Measurements from ENCODE around the gene ATXN2L.

Gene ATXN2L

DNA sequence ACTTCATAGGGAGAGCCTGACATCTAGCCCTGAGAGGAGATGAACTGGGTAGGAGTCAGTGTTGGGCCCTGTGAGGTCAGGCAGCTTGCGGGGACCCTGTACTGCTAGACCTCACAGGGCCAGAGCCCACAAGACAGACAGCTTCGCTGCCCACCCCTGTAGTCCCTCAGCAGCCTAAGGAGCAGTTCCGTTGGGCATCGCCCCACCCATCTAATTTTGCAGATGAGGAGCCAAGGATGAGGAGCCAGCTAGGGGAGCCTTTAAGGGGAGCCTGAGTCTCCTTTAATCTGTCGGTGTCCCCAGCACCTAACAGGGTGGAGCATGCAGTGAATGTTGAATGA is 24.1 kb downstream of the ATXN2L start:
- no CpG with 5 or more reads among the region's 5 CpGs for WGBS, 2 donors (ENCODE audit: extremely low coverage in 2 of 2, insufficient read length in 2 of 2, insufficient replicate concordance in 1 of 2)
- Histone ChIP-seq H3K18ac (ENCODE audit: low read length) (no peak overlapping the region), H2BK15ac (ENCODE audit: low read length) (no peak overlapping the region), H3K4ac (ENCODE audit: low read length) (no peak overlapping the region), H3K27ac (replicated peaks; ENCODE audit: low read length) (no peak overlapping the region), H3K27me3 (ENCODE audit: control insufficient read depth in 3 of 3, insufficient read depth in 3 of 3, low read depth in 1 of 3, low read length in 3 of 3) (no peaks in the 10 kb centered on the region), H2BK120ac (ENCODE audit: low read depth, low read length) (no peak overlapping the region), H3K23ac (ENCODE audit: low read depth, low read length, poor library complexity) (no peak overlapping the region), H3K4me1 (ENCODE audit: control insufficient read depth in 2 of 2, insufficient read depth in 1 of 2, low read depth in 1 of 2, low read length in 2 of 2) (peaks cover 10 to 13% of the 10 kb centered on the region in 2 donors), H2BK5ac (ENCODE audit: low read length) (no peak overlapping the region), H3K9ac (ENCODE audit: low read depth, low read length, poor library complexity) (peak overlapping the region; percentile 71), H3K14ac (ENCODE audit: low read length) (no peak overlapping the region), H2AFZ (ENCODE audit: low read length) (peak overlapping the region; percentile 88), H3K4me2 (ENCODE audit: insufficient read depth, low read length, poor library complexity, severe bottlenecking) (peak overlapping the region; percentile 76), H3K9me3 (replicated peaks in 1 of 2; ENCODE audit: control insufficient read depth in 2 of 2, insufficient read depth in 1 of 2, low read depth in 1 of 2, low read length in 2 of 2) (no peaks in the 10 kb centered on the region), H3K4me3 (ENCODE audit: low read length in 2 of 2) (peak overlapping the region; percentile 85 to 100), H3K36me3 (replicated peaks in 1 of 2; ENCODE audit: control insufficient read depth in 2 of 2, insufficient read depth in 2 of 2, low read length in 2 of 2) (peaks cover 30 to 38% of the 10 kb centered on the region in 2 donors), H4K91ac (ENCODE audit: low read depth, low read length, poor library complexity) (no peak overlapping the region), H2BK12ac (ENCODE audit: low read length) (no peak overlapping the region), H3K79me1 (ENCODE audit: low read depth, low read length) (peaks cover 17% of the 10 kb centered on the region), H4K8ac (ENCODE audit: low read depth, low read length) (no peak overlapping the region), H2AK5ac (ENCODE audit: low read depth, low read length) (no peak overlapping the region)
- DNase-seq (ENCODE audit: low spot score) = no peak

DNA sequence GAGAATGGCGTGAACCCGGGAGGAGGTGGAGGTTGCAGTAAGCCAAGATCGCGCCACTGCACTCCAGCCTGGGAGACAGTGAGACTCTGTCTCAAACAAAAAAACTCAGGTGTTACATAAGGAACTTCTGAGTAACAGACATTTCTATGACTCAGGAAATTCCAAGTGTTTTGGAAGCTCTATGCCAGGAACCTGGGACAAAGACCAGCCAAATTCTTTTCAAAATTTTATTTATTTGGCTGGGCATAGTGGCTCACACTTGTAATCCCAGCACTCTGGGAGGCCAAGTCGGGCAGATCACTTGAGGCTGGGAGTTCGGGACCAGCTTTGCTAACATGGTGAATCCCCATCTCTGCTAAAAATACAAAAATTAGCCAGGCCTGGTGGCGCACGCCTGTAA is 35.6 kb downstream of the ATXN2L start:
- Histone ChIP-seq H4K91ac (ENCODE audit: low read depth, low read length, poor library complexity) (no peak overlapping the region), H2BK5ac (ENCODE audit: low read length) (no peak overlapping the region), H2BK120ac (ENCODE audit: low read depth, low read length) (no peak overlapping the region), H3K4me2 (ENCODE audit: insufficient read depth, low read length, poor library complexity, severe bottlenecking) (no peak overlapping the region), H2AFZ (ENCODE audit: low read length) (no peak overlapping the region), H3K79me1 (ENCODE audit: low read depth, low read length) (no peaks in the 10 kb centered on the region), H3K9ac (ENCODE audit: low read depth, low read length, poor library complexity) (no peak overlapping the region), H3K4me3 (ENCODE audit: low read length in 2 of 2) (no peak overlapping the region), H2AK5ac (ENCODE audit: low read depth, low read length) (no peak overlapping the region), H3K14ac (ENCODE audit: low read length) (no peak overlapping the region), H3K27ac (replicated peaks; ENCODE audit: low read length) (no peak overlapping the region), H3K4me1 (ENCODE audit: control insufficient read depth in 2 of 2, insufficient read depth in 1 of 2, low read depth in 1 of 2, low read length in 2 of 2) (no peaks in the 10 kb centered on the region), H3K27me3 (ENCODE audit: control insufficient read depth in 3 of 3, insufficient read depth in 3 of 3, low read depth in 1 of 3, low read length in 3 of 3) (no peaks in the 10 kb centered on the region), H2BK12ac (ENCODE audit: low read length) (no peak overlapping the region), H3K18ac (ENCODE audit: low read length) (no peak overlapping the region), H3K4ac (ENCODE audit: low read length) (no peak overlapping the region), H2BK15ac (ENCODE audit: low read length) (no peak overlapping the region), H3K23ac (ENCODE audit: low read depth, low read length, poor library complexity) (no peak overlapping the region), H3K36me3 (replicated peaks in 1 of 2; ENCODE audit: control insufficient read depth in 2 of 2, insufficient read depth in 2 of 2, low read length in 2 of 2) (no peaks in the 10 kb centered on the region), H3K9me3 (replicated peaks in 1 of 2; ENCODE audit: control insufficient read depth in 2 of 2, insufficient read depth in 1 of 2, low read depth in 1 of 2, low read length in 2 of 2) (no peaks in the 10 kb centered on the region), H4K8ac (ENCODE audit: low read depth, low read length) (no peak overlapping the region)
- no peak for DNase-seq (ENCODE audit: low spot score)
- WGBS, 2 donors (ENCODE audit: extremely low coverage in 2 of 2, insufficient read length in 2 of 2, insufficient replicate concordance in 1 of 2) = no CpG with 5 or more reads among the region's 8 CpGs

DNA sequence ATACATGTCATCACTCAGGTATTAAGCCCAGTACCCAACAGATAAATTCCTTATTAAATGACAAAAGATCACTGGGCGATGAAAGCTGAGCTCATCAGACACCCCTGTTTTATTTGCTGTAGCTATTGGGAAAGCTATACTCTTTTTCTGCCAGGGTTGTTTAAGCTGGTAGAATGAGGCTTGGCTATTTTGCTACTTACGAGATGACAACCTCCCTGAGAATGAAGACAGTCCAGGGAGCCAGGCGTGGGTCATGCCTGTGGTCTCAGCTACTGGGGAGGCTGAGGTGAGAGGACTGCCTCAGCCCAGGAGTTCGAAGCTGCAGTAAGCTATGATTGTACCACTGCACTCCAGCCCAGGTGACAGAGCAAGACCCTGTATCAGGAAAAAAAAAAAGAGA is 36.5 kb downstream of the ATXN2L start:
- Histone ChIP-seq H3K4me2 (ENCODE audit: insufficient read depth, low read length, poor library complexity, severe bottlenecking) (no peak overlapping the region), H3K14ac (ENCODE audit: low read length) (no peak overlapping the region), H3K4me3 (ENCODE audit: low read length in 2 of 2) (no peak overlapping the region), H4K91ac (ENCODE audit: low read depth, low read length, poor library complexity) (no peak overlapping the region), H2BK15ac (ENCODE audit: low read length) (no peak overlapping the region), H2AK5ac (ENCODE audit: low read depth, low read length) (no peak overlapping the region), H3K79me1 (ENCODE audit: low read depth, low read length) (peaks cover 4% of the 10 kb centered on the region), H2BK120ac (ENCODE audit: low read depth, low read length) (no peak overlapping the region), H2AFZ (ENCODE audit: low read length) (no peak overlapping the region), H3K27me3 (ENCODE audit: control insufficient read depth in 3 of 3, insufficient read depth in 3 of 3, low read depth in 1 of 3, low read length in 3 of 3) (no peaks in the 10 kb centered on the region), H3K23ac (ENCODE audit: low read depth, low read length, poor library complexity) (no peak overlapping the region), H3K4ac (ENCODE audit: low read length) (no peak overlapping the region), H3K27ac (replicated peaks; ENCODE audit: low read length) (no peak overlapping the region), H3K36me3 (replicated peaks in 1 of 2; ENCODE audit: control insufficient read depth in 2 of 2, insufficient read depth in 2 of 2, low read length in 2 of 2) (no peaks in the 10 kb centered on the region), H2BK5ac (ENCODE audit: low read length) (no peak overlapping the region), H3K9me3 (replicated peaks in 1 of 2; ENCODE audit: control insufficient read depth in 2 of 2, insufficient read depth in 1 of 2, low read depth in 1 of 2, low read length in 2 of 2) (no peaks in the 10 kb centered on the region), H2BK12ac (ENCODE audit: low read length) (no peak overlapping the region), H3K4me1 (ENCODE audit: control insufficient read depth in 2 of 2, insufficient read depth in 1 of 2, low read depth in 1 of 2, low read length in 2 of 2) (peaks cover 1% of the 10 kb centered on the region in 2 donors), H3K18ac (ENCODE audit: low read length) (no peak overlapping the region), H3K9ac (ENCODE audit: low read depth, low read length, poor library complexity) (no peak overlapping the region), H4K8ac (ENCODE audit: low read depth, low read length) (no peak overlapping the region)
- DNase-seq (ENCODE audit: low spot score) = no peak
- WGBS, 2 donors (ENCODE audit: extremely low coverage in 2 of 2, insufficient read length in 2 of 2, insufficient replicate concordance in 1 of 2) = no CpG with 5 or more reads among the region's 4 CpGs

DNA sequence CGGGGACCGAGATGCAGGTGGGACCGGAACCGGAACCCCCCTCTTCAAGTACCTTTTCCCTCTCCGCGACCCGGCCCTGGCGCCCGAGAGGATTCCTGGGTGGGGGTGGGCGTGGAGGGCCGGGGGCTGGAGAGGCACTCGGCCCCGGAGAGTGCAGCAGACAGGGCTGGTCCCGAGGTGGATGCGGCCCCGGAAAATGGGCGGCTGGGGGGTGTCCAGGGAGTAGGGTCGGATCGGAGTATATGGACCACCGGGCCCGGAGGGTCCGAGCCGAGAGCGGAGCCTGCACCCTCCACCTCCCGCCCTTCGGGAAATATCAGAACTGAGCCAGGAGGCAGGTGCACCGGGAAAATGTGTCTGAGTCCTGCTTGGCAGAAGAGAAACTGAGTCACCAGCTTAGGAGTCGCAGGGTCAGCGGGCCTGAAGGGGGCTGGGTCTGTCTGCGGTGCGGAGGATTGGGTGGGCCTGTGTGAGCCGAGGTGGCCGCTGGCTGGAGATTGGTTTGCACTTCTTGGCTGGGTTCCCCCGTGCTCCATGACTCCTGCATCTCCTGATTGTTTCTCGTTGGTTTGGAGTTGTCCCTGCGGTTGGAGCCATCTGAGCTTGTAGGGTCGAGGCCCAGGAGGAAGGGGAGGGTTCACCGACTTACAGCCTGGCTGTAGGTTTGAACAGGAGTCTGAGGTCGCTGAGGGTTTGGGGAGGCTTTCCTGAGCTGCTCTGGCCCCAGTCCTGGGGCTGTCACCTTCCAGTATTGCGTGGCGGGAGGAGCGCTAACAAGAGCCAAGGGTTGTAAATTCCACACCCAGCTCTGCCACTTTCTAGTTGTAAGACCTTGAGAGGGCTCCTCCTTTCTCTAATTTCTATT is 41.4 kb downstream of the ATXN2L start:
- H3K4me3 ChIP-seq (ENCODE audit: low read length in 2 of 2) = peak overlapping the region; percentile 94 to 99
- no peak overlapping the region for H4K8ac ChIP-seq (ENCODE audit: low read depth, low read length)
- H3K9me3 ChIP-seq (replicated peaks in 1 of 2; ENCODE audit: control insufficient read depth in 2 of 2, insufficient read depth in 1 of 2, low read depth in 1 of 2, low read length in 2 of 2) = no peaks in the 10 kb centered on the region
- H4K91ac ChIP-seq (ENCODE audit: low read depth, low read length, poor library complexity) = no peak overlapping the region
- peak overlapping the region; percentile 90 for H3K18ac ChIP-seq (ENCODE audit: low read length)
- no peaks in the 10 kb centered on the region for H3K27me3 ChIP-seq (ENCODE audit: control insufficient read depth in 3 of 3, insufficient read depth in 3 of 3, low read depth in 1 of 3, low read length in 3 of 3)
- H2BK15ac ChIP-seq (ENCODE audit: low read length) = no peak overlapping the region
- H3K23ac ChIP-seq (ENCODE audit: low read depth, low read length, poor library complexity) = peak overlapping the region; percentile 98
- H3K4me2 ChIP-seq (ENCODE audit: insufficient read depth, low read length, poor library complexity, severe bottlenecking) = peak overlapping the region; percentile 76
- peaks cover 21% of the 10 kb centered on the region for H3K79me1 ChIP-seq (ENCODE audit: low read depth, low read length)
- no peak for DNase-seq (ENCODE audit: low spot score)
- peak overlapping the region; percentile 0 for H2AK5ac ChIP-seq (ENCODE audit: low read depth, low read length)
- H3K36me3 ChIP-seq (replicated peaks in 1 of 2; ENCODE audit: control insufficient read depth in 2 of 2, insufficient read depth in 2 of 2, low read length in 2 of 2) = peaks cover 13 to 30% of the 10 kb centered on the region in 2 donors
- H2BK120ac ChIP-seq (ENCODE audit: low read depth, low read length) = no peak overlapping the region
- peak overlapping the region; percentile 100 for H2AFZ ChIP-seq (ENCODE audit: low read length)
- WGBS, 2 donors (ENCODE audit: extremely low coverage in 2 of 2, insufficient read length in 2 of 2, insufficient replicate concordance in 1 of 2) = no CpG with 5 or more reads among the region's 42 CpGs
- H3K4ac ChIP-seq (ENCODE audit: low read length) = no peak overlapping the region
- H2BK12ac ChIP-seq (ENCODE audit: low read length) = no peak overlapping the region
- H3K27ac ChIP-seq (replicated peaks; ENCODE audit: low read length) = no peak overlapping the region
- peaks cover 6 to 12% of the 10 kb centered on the region in 2 donors for H3K4me1 ChIP-seq (ENCODE audit: control insufficient read depth in 2 of 2, insufficient read depth in 1 of 2, low read depth in 1 of 2, low read length in 2 of 2)
- peak overlapping the region; percentile 7 for H2BK5ac ChIP-seq (ENCODE audit: low read length)
- H3K9ac ChIP-seq (ENCODE audit: low read depth, low read length, poor library complexity) = peak overlapping the region; percentile 93
- H3K14ac ChIP-seq (ENCODE audit: low read length) = peak overlapping the region; percentile 57

Data from neuronal stem cell (in vitro differentiated cells).